Measurements from ENCODE around the gene DBR1. TPM values are rescaled to one million over a fixed set of nuclear protein-coding genes. Genes with fewer than 3 reads are reported as not detected.
"Not testable (repeated sequence)": the region's sequence is repeated elsewhere in the genome, so short reads cannot be mapped to it uniquely, and the experiment has no call there.

DBR1 gene
- total RNA-seq, 1 donor from 2014 or later, result 7.1 TPM

DNA sequence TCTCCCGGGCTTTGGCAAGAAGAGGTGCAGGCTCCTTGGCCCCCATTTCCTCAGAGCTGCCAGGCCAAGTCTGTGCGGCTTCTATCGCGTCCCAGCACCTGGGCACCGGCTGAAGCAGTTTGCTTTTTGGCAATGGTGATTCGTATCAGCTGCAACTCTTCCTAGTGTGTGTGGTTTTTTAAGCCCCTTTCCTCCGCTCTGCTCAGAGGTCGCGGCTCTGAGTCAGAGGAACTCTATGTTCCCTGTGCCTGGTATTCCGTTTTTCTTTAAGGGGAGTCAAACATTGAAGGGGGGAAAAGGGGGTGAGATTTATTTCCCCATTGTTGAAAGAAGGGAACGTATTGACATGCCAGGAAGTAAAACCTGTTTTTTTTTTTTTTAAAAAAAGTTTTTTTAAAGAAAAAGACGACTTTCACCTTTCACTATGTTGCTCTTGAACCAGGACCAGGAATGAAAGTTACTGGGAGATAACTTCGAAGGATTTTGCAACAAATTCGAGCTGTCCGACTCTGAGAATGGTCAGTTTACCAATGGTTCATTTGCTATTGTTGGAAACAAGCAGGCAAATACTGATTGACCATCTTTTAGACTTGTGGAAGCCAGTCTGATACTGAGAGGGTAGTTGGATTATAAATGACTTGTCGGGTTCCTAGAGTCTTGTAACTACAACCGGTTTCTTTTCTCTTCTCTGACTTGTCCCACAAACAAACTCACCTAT is 13.5 kb upstream of the DBR1 start:
- intact Hi-C loops (cut with DNase I), result loop anchor here (5.0 to 10.0 kb wide), 2 partner anchors 71 to 237 kb away; partner anchors contain the start of gene DZIP1L
- DNase-seq (ENCODE audit: missing footprints) (no peak), ATAC-seq (peak; percentile 34)

DNA sequence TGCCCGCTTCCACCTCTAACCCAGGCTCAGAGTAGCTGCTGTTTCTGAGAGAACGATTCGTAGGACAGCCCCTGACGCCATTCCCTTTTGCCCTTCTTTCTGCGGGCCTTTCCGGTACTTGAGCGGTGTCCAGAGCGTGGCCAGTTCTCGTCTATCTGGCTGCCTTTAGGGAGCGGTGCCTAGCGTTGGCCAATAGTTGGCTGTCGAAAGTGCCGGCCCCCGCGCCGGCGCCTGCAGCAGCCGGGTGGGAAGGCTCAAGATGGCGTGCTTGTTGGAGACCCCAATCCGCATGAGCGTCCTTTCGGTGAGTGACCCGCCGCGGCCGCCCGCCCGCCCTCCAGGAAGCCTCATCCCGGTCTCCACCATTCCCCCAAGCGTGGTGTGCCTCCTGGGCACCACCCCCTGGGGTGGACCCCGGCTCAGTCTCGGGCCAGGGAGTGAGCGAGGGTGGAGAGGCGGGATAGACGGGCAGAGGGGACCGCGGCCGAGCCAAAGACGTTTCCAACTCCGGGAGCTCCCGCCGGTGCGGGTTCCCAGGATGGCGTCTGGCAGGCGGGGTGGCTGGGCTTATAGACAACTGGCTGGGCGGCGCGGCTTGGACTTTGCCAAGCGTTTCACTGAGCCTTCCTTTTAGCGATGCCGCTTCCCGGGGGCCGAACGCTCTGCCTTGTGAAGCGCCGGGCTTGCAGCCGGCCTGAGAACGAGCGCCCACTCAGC is 12.7 kb upstream of the DBR1 start, which contains the start of gene ARMC8:
Gene ARMC8, plus strand, starts transcription at position 6 of the 717 bp plus-strand sequence. Its CDS starts 254 bp downstream, at position 260.
- DNase-seq (ENCODE audit: missing footprints) (peak; percentile 86), ATAC-seq (peak; percentile 67)
- intact Hi-C loops (cut with DNase I), result loop anchor here (5.0 to 10.0 kb wide), 2 partner anchors 70 to 237 kb away; partner anchors contain the start of gene DZIP1L

DNA sequence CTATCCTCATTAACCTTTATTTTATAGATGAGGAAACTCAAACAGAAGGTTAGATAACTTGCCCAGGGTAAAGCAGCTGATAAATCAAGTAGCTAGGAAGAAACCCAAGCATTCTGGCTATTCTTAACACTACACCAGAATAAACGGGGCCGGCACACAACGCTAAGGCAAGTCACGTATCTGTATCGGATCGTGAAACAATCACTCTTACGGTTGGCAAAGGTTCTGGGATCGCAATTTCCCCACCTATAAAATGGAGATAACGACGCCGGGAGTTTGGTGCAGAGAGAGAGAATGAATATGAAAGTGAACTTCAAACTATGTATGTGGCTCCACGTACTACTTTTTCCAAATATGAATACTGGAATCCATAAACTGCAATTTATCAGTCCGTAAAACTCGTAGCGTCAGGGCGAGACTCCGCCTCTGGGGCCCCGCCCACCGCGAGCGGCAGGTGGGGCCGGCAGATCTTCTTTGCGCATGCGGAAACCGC is 12.1 kb upstream of the DBR1 start:
- ATAC-seq (peak; percentile 98), DNase-seq (ENCODE audit: missing footprints) (peak; percentile 97)
- intact Hi-C loops (cut with DNase I), result loop anchor here (5.0 to 10.0 kb wide), 2 partner anchors 70 to 238 kb away; partner anchors contain the start of gene DZIP1L

DNA sequence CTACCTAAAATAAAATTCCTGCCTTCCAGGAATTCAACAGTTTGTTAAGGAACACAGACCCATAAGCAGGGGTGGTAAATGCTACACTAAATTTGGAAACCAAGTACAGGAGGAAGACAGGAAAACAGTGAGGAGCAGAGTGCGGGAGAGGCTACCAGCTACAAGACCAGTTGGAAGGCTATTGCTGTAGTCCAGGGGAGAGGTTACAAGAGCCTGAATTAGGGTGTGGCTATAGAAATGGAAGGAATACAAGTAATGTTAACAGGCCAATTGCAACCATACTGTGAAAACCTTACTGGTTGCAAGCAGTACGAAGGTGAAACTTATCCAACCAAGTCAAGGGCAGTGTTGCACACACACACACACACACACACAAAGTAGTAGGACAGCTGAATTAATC is 11.5 kb upstream of the DBR1 start:
- intact Hi-C loops (cut with DNase I), result loop anchor here (5.0 to 10.0 kb wide), 2 partner anchors 69 to 239 kb away; partner anchors contain the start of gene DZIP1L
- no peak for ATAC-seq
- DNase-seq (ENCODE audit: missing footprints), result no peak

DNA sequence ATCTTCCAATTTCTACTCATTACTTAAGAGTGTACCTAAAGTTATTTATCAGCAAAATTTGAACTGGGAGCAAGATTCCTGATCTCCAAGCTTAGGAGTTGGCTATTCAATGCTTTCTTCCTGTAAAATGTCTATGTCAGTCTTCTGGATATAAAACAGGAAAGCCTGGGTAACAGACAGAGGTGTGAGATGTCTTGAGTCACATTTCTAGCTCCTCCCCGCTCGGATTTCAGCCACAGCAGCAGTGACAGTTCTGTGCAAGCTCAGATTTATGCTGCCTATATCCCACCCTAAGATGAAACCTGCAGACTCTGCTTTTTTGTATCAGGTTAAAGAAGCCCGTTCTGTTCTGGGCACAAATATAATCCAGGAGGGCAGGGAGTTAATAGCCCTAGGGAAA is 10.3 kb upstream of the DBR1 start:
- DNase-seq (ENCODE audit: missing footprints) (no peak), ATAC-seq (no peak)
- intact Hi-C loops (cut with DNase I), result loop anchor here (5.0 to 10.0 kb wide), 2 partner anchors 68 to 240 kb away; partner anchors contain the start of gene DZIP1L

GRCh38 chr3:138180375-138181029 is 5.8 kb upstream of the DBR1 start:
- intact Hi-C loops (cut with DNase I), result loop anchor here (10.0 kb wide), 1 partner anchor 244 kb away; no protein-coding TSS in a partner anchor

GRCh38 chr3:138173769-138174420 is 826 bp downstream of the DBR1 start:
- intact Hi-C loops (cut with DNase I), result no loop called here
- ATAC-seq, result no peak
- no peak for DNase-seq (ENCODE audit: missing footprints)

More at GRCh38 chr3:138180375-138181029, 5.8 kb upstream of the DBR1 start:
- no peak for ATAC-seq
- DNase-seq (ENCODE audit: missing footprints), result no peak

GRCh38 chr3:138172625-138173024 is 2.1 kb downstream of the DBR1 start:
- ATAC-seq, result no peak
- DNase-seq (ENCODE audit: missing footprints), result no peak
- intact Hi-C loops (cut with DNase I), result no loop called here

- intact Hi-C loops (cut with DNase I), result no loop called here
- ATAC-seq (no peak), DNase-seq (ENCODE audit: missing footprints) (no peak)
Measured at GRCh38 chr3:138165061-138165460, 9.7 kb downstream of the DBR1 start.

DNA sequence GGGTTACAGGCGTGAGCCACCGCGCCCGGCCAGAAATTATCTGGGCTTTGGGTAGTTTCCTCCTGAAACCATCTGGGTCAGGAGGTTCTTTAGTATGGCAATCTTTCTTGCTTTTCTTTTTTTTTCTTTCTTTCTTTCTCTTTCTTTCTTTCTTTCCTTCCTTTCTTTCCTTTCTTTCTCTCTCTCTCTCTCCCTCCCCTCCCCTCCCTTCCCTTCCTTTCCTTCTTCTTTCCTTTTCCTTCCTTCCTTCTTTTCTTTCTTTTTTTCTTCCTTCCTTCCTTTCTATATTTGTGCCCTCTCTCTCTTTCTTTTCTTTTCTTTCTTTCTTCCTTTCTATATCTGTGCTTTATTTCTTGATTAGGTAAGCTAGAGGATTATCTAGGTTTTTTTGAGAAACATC is 17.0 kb downstream of the DBR1 start:
- intact Hi-C loops (cut with DNase I), result no loop called here
- DNase-seq (ENCODE audit: missing footprints) (no peak), ATAC-seq (no peak)

GRCh38 chr3:138154534-138154933 is 20.2 kb downstream of the DBR1 start:
- DNase-seq (ENCODE audit: missing footprints) (no peak), ATAC-seq (no peak)
- intact Hi-C loops (cut with DNase I), result no loop called here

DNA sequence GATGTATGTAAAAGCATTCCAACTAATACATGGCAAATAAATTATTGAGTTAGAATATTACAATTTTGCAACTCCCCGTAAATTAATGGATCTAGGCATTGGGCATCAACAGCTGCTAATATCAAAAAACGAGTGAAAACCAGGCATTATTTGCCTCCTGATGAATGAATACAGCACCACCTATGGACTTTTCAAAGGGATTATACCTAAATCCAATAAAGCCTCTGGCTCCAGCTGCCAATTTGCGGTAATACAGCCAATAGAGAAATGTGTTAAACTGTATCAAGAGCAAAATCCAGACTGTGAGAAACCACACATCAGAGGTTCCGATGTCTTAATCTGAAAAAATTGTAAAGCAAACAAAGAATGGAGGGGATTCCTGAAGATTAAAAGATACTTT is 26.2 kb downstream of the DBR1 start:
- no peak for DNase-seq (ENCODE audit: missing footprints)
- ATAC-seq, result no peak
- intact Hi-C loops (cut with DNase I), result no loop called here

GRCh38 chr3:138142181-138142580 is 32.5 kb downstream of the DBR1 start:
- DNase-seq (ENCODE audit: missing footprints); ATAC-seq; intact Hi-C loops (cut with DNase I): not testable (repeated sequence)

- intact Hi-C loops (cut with DNase I), result no loop called here
- no peak for DNase-seq (ENCODE audit: missing footprints)
- ATAC-seq, result no peak
Measured at GRCh38 chr3:138140940-138141339, 33.8 kb downstream of the DBR1 start.

- ATAC-seq (no peak), DNase-seq (ENCODE audit: missing footprints) (no peak)
- intact Hi-C loops (cut with DNase I), result no loop called here
Measured at GRCh38 chr3:138139691-138140090, 35.0 kb downstream of the DBR1 start.

DNA sequence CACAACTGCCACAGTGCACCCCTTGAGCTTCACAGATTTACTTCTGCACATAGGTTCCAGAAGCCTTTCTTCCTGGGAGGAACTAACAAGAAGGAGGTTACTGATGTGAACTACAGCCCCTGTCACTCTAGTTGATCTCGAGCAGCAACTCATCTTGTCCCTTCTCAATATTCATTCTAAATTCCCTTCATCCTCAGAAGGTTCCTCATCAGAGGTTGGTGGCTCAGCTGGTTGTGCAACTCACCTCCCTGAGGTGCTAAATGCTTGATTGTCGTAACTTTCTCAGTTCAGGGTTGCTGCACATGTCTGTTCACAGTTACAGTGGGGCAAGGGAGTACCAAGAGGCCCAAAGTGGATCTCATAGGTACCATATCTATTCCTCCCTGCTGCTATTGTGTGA is 36.9 kb downstream of the DBR1 start:
- no peak for DNase-seq (ENCODE audit: missing footprints)
- ATAC-seq, result no peak
- intact Hi-C loops (cut with DNase I), result no loop called here

DNA sequence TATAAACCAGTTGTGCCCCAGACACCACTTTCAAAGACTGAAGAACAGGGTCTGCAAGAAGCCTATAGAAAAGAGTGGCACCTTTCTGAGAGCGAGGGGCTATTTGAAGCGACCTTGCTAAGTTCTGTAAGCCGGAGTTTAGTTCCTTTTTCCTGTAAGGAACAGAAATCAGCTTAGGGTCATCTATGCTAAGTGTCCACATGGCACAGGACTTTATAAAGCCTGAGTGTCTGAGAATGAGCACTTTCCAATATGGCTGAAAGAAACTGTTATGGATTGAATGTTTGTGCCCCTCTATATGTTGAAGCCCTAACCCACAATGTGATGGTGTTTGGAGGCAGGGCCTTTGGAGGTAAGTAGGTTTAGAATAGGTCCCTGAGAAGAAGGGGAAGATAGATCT is 38.5 kb downstream of the DBR1 start:
- ATAC-seq (peak; percentile 40), DNase-seq (ENCODE audit: missing footprints) (no peak)
- intact Hi-C loops (cut with DNase I), result no loop called here

- intact Hi-C loops (cut with DNase I), result no loop called here
- no peak for ATAC-seq
- no peak for DNase-seq (ENCODE audit: missing footprints)
Measured at GRCh38 chr3:138135833-138136194, 38.9 kb downstream of the DBR1 start.
